IMR-90 (cell line): Measurements from ENCODE around the gene PRR33. TPM values are rescaled to one million over a fixed set of nuclear protein-coding genes. Genes with fewer than 3 reads are reported as not detected.

Experiments
- ATAC-seq: fragments of 200-7000 bp; cut with Tn5 transposase; 2 replicates; pipeline ENCODE4 v1.9.1; 2020; ENCODE audit warnings: low read depth, mild to moderate bottlenecking, moderate library complexity
- BruUV-seq: library from RNA; stranded (reverse); fragments of 400-500 nt; replicated peaks from 2 replicates; lab custom pipeline; 2021; lab: Mats Ljungman, UMichigan
- CTCF ChIA-PET: fragments of 300-600 bp; formaldehyde crosslinking; extraction: SDS; loops from one replicate; lab custom pipeline; 2021; ENCODE audit warnings: antibody characterized with exemption; lab: Yijun Ruan, JAX
- POLR2A ChIA-PET: fragments of 300-600 bp; sonication (Branson Sonifier 250); formaldehyde crosslinking; loops from one replicate; lab custom pipeline; 2022; ENCODE audit warnings: antibody characterized with exemption; ENCODE audit not compliant: unreplicated experiment; lab: Charles Lee
- DNase-seq: peaks from one replicate; pipeline ENCODE4 v3.0.0; 2013
- H2AFZ ChIP-seq: replicated peaks from 2 replicates; pipeline ENCODE3; 2013; ENCODE audit warnings: low read length, mild to moderate bottlenecking; ENCODE audit not compliant: poor library complexity
- H2AK5ac ChIP-seq: 2 replicates; pipeline ENCODE4 v1.6.1; 2013; ENCODE audit warnings: low read depth, low read length, inconsistent platforms
- H2AK9ac ChIP-seq: replicated peaks from 2 replicates; pipeline ENCODE3; 2013; ENCODE audit warnings: mild to moderate bottlenecking, low read depth, low read length, moderate library complexity; ENCODE audit not compliant: poor library complexity
- H2BK120ac ChIP-seq: 2 replicates; pipeline ENCODE4 v1.6.1; 2013; ENCODE audit warnings: low read depth, low read length, inconsistent platforms
- H2BK15ac ChIP-seq: 3 replicates; pipeline ENCODE4 v1.6.1; 2013; ENCODE audit warnings: low read depth, low read length, inconsistent platforms
- H2BK20ac ChIP-seq: 2 replicates; pipeline ENCODE4 v1.6.1; 2013; ENCODE audit warnings: low read depth, mild to moderate bottlenecking, inconsistent platforms, low read length, moderate library complexity
- H2BK5ac ChIP-seq: 2 replicates; pipeline ENCODE4 v1.6.1; 2013; ENCODE audit warnings: mild to moderate bottlenecking, low read depth, low read length, inconsistent platforms; ENCODE audit not compliant: poor library complexity, severe bottlenecking
- H3K14ac ChIP-seq: replicated peaks from 2 replicates; pipeline ENCODE4 v1.6.1; 2013; ENCODE audit warnings: low read depth, low read length, inconsistent platforms
- H3K18ac ChIP-seq: 2 replicates; pipeline ENCODE4 v1.6.1; 2013; ENCODE audit warnings: low read depth, low read length, control low read depth
- H3K23ac ChIP-seq: 2 replicates; pipeline ENCODE4 v1.6.1; 2013; ENCODE audit warnings: low read depth, low read length, inconsistent platforms
- H3K27ac ChIP-seq: 2 replicates; pipeline ENCODE4 v1.5.1; 2013; ENCODE audit warnings: mild to moderate bottlenecking, control low read depth, low read length; ENCODE audit not compliant: insufficient read depth
- H3K27me3 ChIP-seq: 2 replicates; pipeline ENCODE4 v1.6.1; 2013; ENCODE audit warnings: low read length; ENCODE audit not compliant: control insufficient read depth, insufficient read depth
- H3K36me3 ChIP-seq: 2 replicates; pipeline ENCODE4 v1.6.1; 2013; ENCODE audit warnings: low read length, mixed read lengths; ENCODE audit not compliant: control insufficient read depth, insufficient read depth
- H3K4ac ChIP-seq: 2 replicates; pipeline ENCODE4 v1.6.1; 2013; ENCODE audit warnings: low read depth, low read length, inconsistent platforms
- H3K4me1 ChIP-seq: 2 replicates; pipeline ENCODE4 v1.6.1; 2013; ENCODE audit warnings: low read length, mixed read lengths; ENCODE audit not compliant: control insufficient read depth, insufficient read depth
- H3K4me2 ChIP-seq: 2 replicates; pipeline ENCODE4 v1.6.1; 2013; ENCODE audit warnings: low read depth, mild to moderate bottlenecking, control low read depth, low read length, moderate library complexity
- H3K4me3 ChIP-seq: 2 replicates; pipeline ENCODE4 v1.5.1; 2013; ENCODE audit warnings: low read depth, mild to moderate bottlenecking, control low read depth, low read length, moderate library complexity; ENCODE audit not compliant: insufficient read depth
- H3K56ac ChIP-seq: 2 replicates; pipeline ENCODE4 v1.6.1; 2013; ENCODE audit warnings: low read length, inconsistent platforms; ENCODE audit not compliant: insufficient read depth; ENCODE audit errors: extremely low read depth
- H3K79me1 ChIP-seq, 2 experiments: 2 replicates each; pipeline ENCODE4 v1.6.1; 2013; ENCODE audit warnings: low read length in 2 of 2, inconsistent platforms in 1 of 2, low read depth in 1 of 2
- H3K9ac ChIP-seq: 2 replicates; pipeline ENCODE4 v1.6.1; 2013; ENCODE audit warnings: low read depth, low read length, control low read depth
- H3K9me1 ChIP-seq: 2 replicates; pipeline ENCODE4 v1.6.1; 2013; ENCODE audit warnings: low read length, inconsistent platforms; ENCODE audit not compliant: insufficient read depth
- H3K9me3 ChIP-seq: 2 replicates; pipeline ENCODE4 v1.6.1; 2013; ENCODE audit warnings: low read length; ENCODE audit not compliant: control insufficient read depth, insufficient read depth
- H4K20me1 ChIP-seq: 2 replicates; pipeline ENCODE4 v1.6.1; 2013; ENCODE audit warnings: low read length, inconsistent platforms; ENCODE audit not compliant: insufficient read depth
- H4K5ac ChIP-seq: 2 replicates; pipeline ENCODE4 v1.6.1; 2013; ENCODE audit warnings: mild to moderate bottlenecking, low read depth, low read length, control low read depth
- H4K8ac ChIP-seq, 2 experiments: 2 replicates each; pipeline ENCODE4 v1.6.1; 2013; ENCODE audit warnings: low read depth in 2 of 2, low read length in 2 of 2, control low read depth in 1 of 2, inconsistent platforms in 1 of 2
- H4K91ac ChIP-seq: 2 replicates; pipeline ENCODE4 v1.6.1; 2013; ENCODE audit warnings: low read depth, low read length, inconsistent platforms; ENCODE audit not compliant: insufficient read depth
- BHLHE40 ChIP-seq: fragments of 150-350 bp; IDR thresholded peaks from 2 replicates; pipeline ENCODE4 v1.6.1; 2016; ENCODE audit warnings: mild to moderate bottlenecking, low read depth, low read length
- CEBPB ChIP-seq: IDR thresholded peaks from 2 replicates; pipeline ENCODE4 v1.6.1; 2012; ENCODE audit warnings: low read depth, low read length, improper control_type of control experiment
- CHD1 ChIP-seq: IDR thresholded peaks from 2 replicates; pipeline ENCODE4 v1.6.1; 2012; ENCODE audit warnings: low read depth, low read length, improper control_type of control experiment
- FOS ChIP-seq: fragments of 150-350 bp; IDR thresholded peaks from 2 replicates; pipeline ENCODE4 v1.6.1; 2016; ENCODE audit warnings: low read depth, low read length
- MAFK ChIP-seq: IDR thresholded peaks from 2 replicates; pipeline ENCODE4 v1.6.1; 2012; ENCODE audit warnings: low read depth, low read length, improper control_type of control experiment
- MAZ ChIP-seq: IDR thresholded peaks from 2 replicates; pipeline ENCODE4 v1.6.1; 2012; ENCODE audit warnings: low read depth, mild to moderate bottlenecking, low read length, improper control_type of control experiment, moderate library complexity, borderline replicate concordance
- MXI1 ChIP-seq: IDR thresholded peaks from 2 replicates; pipeline ENCODE4 v1.6.1; 2012; ENCODE audit warnings: low read depth, mild to moderate bottlenecking, low read length, moderate library complexity, borderline replicate concordance
- NFE2L2 ChIP-seq: fragments of 150-350 bp; IDR thresholded peaks from 2 replicates; pipeline ENCODE4 v1.6.1; 2016; ENCODE audit warnings: low read depth, mild to moderate bottlenecking, low read length
- POLR2A ChIP-seq: IDR thresholded peaks from 2 replicates; pipeline ENCODE4 v1.6.1; 2012; ENCODE audit warnings: mild to moderate bottlenecking, low read depth, low read length
- RAD21 ChIP-seq: IDR thresholded peaks from 2 replicates; pipeline ENCODE4 v1.6.1; 2012; ENCODE audit warnings: low read length, improper control_type of control experiment
- RCOR1 ChIP-seq: IDR thresholded peaks from 2 replicates; pipeline ENCODE4 v1.6.1; 2012; ENCODE audit warnings: mild to moderate bottlenecking, low read length, improper control_type of control experiment; ENCODE audit not compliant: insufficient replicate concordance
- SMC3 ChIP-seq: fragments of 150-350 bp; IDR thresholded peaks from 2 replicates; pipeline ENCODE4 v1.6.1; 2016; ENCODE audit warnings: low read depth, mild to moderate bottlenecking, antibody characterized with exemption, low read length, moderate library complexity
- WGBS, 2 experiments: methylation state at CpG; one replicate each; pipeline versions ENCODE4 v1.1.5 to v1.1.7; 2013; ENCODE audit warnings: missing lambda C conversion rate in 2 of 2; ENCODE audit not compliant: insufficient read length in 1 of 2; ENCODE audit errors: extremely low coverage in 2 of 2; 5-methylcytosine and 5-hydroxymethylcytosine counted together
- dilution Hi-C: fragments of 300-500 bp; cut with HindIII; formaldehyde crosslinking; loops from one replicate; pipeline ENCODE4 v1.14.3; 2018; ENCODE audit warnings: low sequenced_read_pairs; ENCODE audit not compliant: unreplicated experiment
- in situ Hi-C: fragments of 300-500 bp; cut with MboI; formaldehyde crosslinking; loops from 3 replicates; pipeline ENCODE4 v1.14.3; 2019; ENCODE audit warnings: low sequenced_read_pairs, inconsistent platforms, mixed read lengths
- intact Hi-C: fragments of 100-400 bp; cut with micrococcal nuclease; formaldehyde crosslinking; loops from 2 replicates; pipeline ENCODE4 v1.10.0; 2022
- polyA plus RNA-seq, 3 experiments: library from polyadenylated mRNA; depleted of rRNA; stranded (reverse); fragments of >200 nt; gene quantifications; 2 replicates each; pipeline ENCODE4 v1.2.3, GENCODE V29; 2012; ENCODE audit warnings: low replicate concordance in 1 of 3
- total RNA-seq: library from RNA; depleted of rRNA; stranded (reverse); fragments of >200 nt; gene quantifications from 2 replicates; pipeline ENCODE4 v1.2.3, GENCODE V29; 2012
- TF ChIP-seq, protein P1 (sequence below): fragments of 150-350 bp; IDR thresholded peaks from 2 replicates; pipeline ENCODE4 v1.6.1; 2017; ENCODE audit warnings: mild to moderate bottlenecking, antibody characterized with exemption, low read length, low read depth
- TF ChIP-seq, protein P2 (sequence below): conservative IDR thresholded peaks from 2 replicates; pipeline ENCODE4 v1.5.1; 2012; ENCODE audit warnings: mild to moderate bottlenecking, low read depth, low read length, improper control_type of control experiment
- TF ChIP-seq, protein P3 (sequence below): fragments of 150-350 bp; IDR thresholded peaks from 2 replicates; pipeline ENCODE4 v1.6.1; 2016; ENCODE audit warnings: low read depth, mild to moderate bottlenecking, low read length, moderate library complexity, borderline replicate concordance

PRR33 gene
- total and polyA plus RNA-seq, 2 of the 4 experiments (the other 2 are of a cell fraction): not detected

DNA sequence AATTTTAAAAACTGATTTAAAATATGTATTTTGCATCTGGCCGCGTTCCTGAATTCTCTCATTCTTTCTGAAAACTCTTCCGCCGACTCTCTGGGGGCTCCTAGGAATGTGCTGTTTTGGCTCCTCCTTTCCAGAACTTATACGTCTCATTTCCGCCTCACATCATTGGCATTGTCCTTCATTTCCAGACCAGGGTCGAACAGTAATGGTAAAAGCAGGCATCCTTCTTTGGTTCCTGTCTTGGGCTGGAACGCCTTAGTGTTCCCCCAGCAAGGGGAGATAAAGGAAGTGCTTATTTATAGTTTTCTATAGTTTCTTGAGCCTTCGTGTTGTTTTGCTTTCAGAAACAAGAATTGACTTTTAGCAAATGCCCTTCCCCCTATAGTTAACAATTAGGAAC lies 16.9 kb upstream of the PRR33 start:
- H3K9me1 ChIP-seq: no peaks in the 10 kb centered on the region
- ChIA-PET POLR2A (no interaction called here), CTCF (no interaction called here)
- intact Hi-C loops: no loop called here
- no peak overlapping the region for H3K23ac ChIP-seq
- H4K8ac ChIP-seq: no peak overlapping the region
- ATAC-seq: peak; percentile 27; the same call in 1 of the 2 replicates
- H3K27me3 ChIP-seq: peaks cover 23% of the 10 kb centered on the region
- H3K79me1 ChIP-seq: no peaks in the 10 kb centered on the region
- no peaks in the 10 kb centered on the region for H3K36me3 ChIP-seq
- H3K27ac ChIP-seq: no peak overlapping the region
- H3K4me1 ChIP-seq: no peaks in the 10 kb centered on the region
- H2BK20ac ChIP-seq: no peak overlapping the region
- no peak overlapping the region for H3K56ac ChIP-seq
- WGBS, 2 experiments: no CpG with 5 or more reads among the region's 9 CpGs
- H2AFZ ChIP-seq: no peak overlapping the region
- H3K4ac ChIP-seq: no peak overlapping the region
- H2AK5ac ChIP-seq: no peak overlapping the region
- no peaks in the 10 kb centered on the region for H4K20me1 ChIP-seq
- H2BK5ac ChIP-seq: no peak overlapping the region
- in situ Hi-C loops: no loop called here
- no peak overlapping the region for H3K4me3 ChIP-seq
- H3K9me3 ChIP-seq: no peaks in the 10 kb centered on the region
- no peak overlapping the region; the same call in 2 of the 3 replicates for H2BK15ac ChIP-seq
- H2AK9ac ChIP-seq: no peak overlapping the region
- BruUV-seq: no TSS peak
- H3K9ac ChIP-seq: no peak overlapping the region
- H3K14ac ChIP-seq: no peak overlapping the region
- TF ChIP-seq SMC3 (no peak), CHD1 (no peak), NFE2L2 (no peak), BHLHE40 (no peak), RAD21 (no peak), MXI1 (no peak), POLR2A (no peak), MAFK (no peak), RCOR1 (no peak), MAZ (no peak), FOS (no peak), CEBPB (no peak)
- TF ChIP-seq, protein P1, sequence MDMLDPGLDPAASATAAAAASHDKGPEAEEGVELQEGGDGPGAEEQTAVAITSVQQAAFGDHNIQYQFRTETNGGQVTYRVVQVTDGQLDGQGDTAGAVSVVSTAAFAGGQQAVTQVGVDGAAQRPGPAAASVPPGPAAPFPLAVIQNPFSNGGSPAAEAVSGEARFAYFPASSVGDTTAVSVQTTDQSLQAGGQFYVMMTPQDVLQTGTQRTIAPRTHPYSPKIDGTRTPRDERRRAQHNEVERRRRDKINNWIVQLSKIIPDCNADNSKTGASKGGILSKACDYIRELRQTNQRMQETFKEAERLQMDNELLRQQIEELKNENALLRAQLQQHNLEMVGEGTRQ: no peak
- TF ChIP-seq, protein P2, sequence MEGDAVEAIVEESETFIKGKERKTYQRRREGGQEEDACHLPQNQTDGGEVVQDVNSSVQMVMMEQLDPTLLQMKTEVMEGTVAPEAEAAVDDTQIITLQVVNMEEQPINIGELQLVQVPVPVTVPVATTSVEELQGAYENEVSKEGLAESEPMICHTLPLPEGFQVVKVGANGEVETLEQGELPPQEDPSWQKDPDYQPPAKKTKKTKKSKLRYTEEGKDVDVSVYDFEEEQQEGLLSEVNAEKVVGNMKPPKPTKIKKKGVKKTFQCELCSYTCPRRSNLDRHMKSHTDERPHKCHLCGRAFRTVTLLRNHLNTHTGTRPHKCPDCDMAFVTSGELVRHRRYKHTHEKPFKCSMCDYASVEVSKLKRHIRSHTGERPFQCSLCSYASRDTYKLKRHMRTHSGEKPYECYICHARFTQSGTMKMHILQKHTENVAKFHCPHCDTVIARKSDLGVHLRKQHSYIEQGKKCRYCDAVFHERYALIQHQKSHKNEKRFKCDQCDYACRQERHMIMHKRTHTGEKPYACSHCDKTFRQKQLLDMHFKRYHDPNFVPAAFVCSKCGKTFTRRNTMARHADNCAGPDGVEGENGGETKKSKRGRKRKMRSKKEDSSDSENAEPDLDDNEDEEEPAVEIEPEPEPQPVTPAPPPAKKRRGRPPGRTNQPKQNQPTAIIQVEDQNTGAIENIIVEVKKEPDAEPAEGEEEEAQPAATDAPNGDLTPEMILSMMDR: no peak
- TF ChIP-seq, protein P3, sequence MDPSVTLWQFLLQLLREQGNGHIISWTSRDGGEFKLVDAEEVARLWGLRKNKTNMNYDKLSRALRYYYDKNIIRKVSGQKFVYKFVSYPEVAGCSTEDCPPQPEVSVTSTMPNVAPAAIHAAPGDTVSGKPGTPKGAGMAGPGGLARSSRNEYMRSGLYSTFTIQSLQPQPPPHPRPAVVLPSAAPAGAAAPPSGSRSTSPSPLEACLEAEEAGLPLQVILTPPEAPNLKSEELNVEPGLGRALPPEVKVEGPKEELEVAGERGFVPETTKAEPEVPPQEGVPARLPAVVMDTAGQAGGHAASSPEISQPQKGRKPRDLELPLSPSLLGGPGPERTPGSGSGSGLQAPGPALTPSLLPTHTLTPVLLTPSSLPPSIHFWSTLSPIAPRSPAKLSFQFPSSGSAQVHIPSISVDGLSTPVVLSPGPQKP: no peak
- no peak overlapping the region; the same call in 1 of the 2 replicates for H3K18ac ChIP-seq
- dilution Hi-C loops: no loop called here
- no peak overlapping the region for H4K91ac ChIP-seq
- H3K4me2 ChIP-seq: peak overlapping the region; percentile 25; the same call in 1 of the 2 replicates
- H2BK120ac ChIP-seq: no peak overlapping the region
- DNase-seq: no peak
- no peak overlapping the region for H4K5ac ChIP-seq
